Upper lobe of left lung (tissue), 4 donors: ENCODE data around the gene SBF1.

Experiments used
- POLR2A ChIP-seq, 4 donors: fragments of 450-650 bp; IDR thresholded peaks; one replicate each; pipeline ENCODE4 v1.5.1; 2016 to 2017; ENCODE audit warnings: antibody characterized with exemption in 4 of 4, mild to moderate bottlenecking in 2 of 4
- TF ChIP-seq, protein P1 (sequence below), 6 experiments: fragments of 450-650 bp in 4 of 6; fragments of 200-600 bp in 2 of 6; sonication (generic) in 2 of 6; IDR thresholded peaks; one replicate each; pipeline ENCODE4 v1.5.1; 2016 to 2019; ENCODE audit warnings: antibody characterized with exemption in 6 of 6

DNA sequence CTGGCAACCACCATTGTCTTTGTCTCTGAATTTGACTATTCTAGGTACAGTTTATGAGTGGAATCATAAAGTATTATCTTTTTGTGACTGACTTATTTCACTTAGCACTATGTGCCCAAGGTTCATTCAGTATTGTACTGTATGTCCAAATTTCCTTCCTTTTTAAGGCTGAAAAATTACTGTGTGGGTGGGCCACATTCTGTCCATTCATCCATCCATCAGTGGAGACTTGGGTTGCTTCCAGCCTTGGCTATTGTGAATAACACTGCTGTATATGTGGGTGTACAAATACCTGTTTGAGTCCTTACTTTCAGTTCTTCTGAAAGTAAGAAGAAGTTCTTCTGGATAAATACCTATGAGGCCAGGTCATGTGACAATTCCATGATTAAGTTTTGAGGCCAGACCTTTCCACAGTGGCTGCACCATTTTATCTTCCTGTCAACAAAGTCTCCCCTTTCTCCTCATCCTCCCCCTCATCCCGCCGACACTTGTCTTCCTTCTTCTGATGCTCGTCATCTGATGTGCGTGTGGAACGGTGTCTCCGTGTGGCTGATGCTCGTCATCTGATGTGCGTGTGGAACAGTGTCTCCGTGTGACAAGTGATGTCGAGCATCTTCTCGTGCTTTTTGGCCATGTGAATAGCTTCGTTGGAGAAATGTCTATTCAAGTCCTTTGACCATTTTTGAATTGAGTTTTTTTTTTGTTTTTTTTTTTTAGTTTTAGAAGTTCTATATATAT, 49.5 kb downstream of the SBF1 start:
- TF ChIP-seq, protein P1, sequence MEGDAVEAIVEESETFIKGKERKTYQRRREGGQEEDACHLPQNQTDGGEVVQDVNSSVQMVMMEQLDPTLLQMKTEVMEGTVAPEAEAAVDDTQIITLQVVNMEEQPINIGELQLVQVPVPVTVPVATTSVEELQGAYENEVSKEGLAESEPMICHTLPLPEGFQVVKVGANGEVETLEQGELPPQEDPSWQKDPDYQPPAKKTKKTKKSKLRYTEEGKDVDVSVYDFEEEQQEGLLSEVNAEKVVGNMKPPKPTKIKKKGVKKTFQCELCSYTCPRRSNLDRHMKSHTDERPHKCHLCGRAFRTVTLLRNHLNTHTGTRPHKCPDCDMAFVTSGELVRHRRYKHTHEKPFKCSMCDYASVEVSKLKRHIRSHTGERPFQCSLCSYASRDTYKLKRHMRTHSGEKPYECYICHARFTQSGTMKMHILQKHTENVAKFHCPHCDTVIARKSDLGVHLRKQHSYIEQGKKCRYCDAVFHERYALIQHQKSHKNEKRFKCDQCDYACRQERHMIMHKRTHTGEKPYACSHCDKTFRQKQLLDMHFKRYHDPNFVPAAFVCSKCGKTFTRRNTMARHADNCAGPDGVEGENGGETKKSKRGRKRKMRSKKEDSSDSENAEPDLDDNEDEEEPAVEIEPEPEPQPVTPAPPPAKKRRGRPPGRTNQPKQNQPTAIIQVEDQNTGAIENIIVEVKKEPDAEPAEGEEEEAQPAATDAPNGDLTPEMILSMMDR (IDR thresholded peaks at IDR 0.05) = no peak
- no peak for TF ChIP-seq POLR2A (IDR thresholded peaks at IDR 0.05)
